T47D (cell line): ENCODE results near the gene C19orf53.

Experiments
- DNase-seq, 2 experiments: peaks; one replicate each; pipeline versions ENCODE4 v3.0.0 to v3.0.0-alpha.2; 2011 to 2012; ENCODE audit warnings: low read depth in 1 of 2, low spot score in 1 of 2
- JUND ChIP-seq: IDR thresholded peaks from 2 replicates; pipeline ENCODE4 v1.6.1; 2012; ENCODE audit warnings: low read depth
- in situ Hi-C: cut with HindIII; loops from 2 replicates; pipeline ENCODE4 v1.10.0; 2016; ENCODE audit warnings: low sequenced_read_pairs, low pct_unique_long_range_greater_than_20kb

Gene C19orf53

GRCh38 chr19:13774217-13775191, at the start of gene C19orf53:
Gene C19orf53 (plus strand): TSS chr19:13774456. CDS start chr19:13774478, 22 bp downstream.
- DNase-seq = peak; percentile 84 to 91
- TF ChIP-seq JUND = no peak
- in situ Hi-C loops = no loop called here

- no peak for DNase-seq
- in situ Hi-C loops = no loop called here
- no peak for TF ChIP-seq JUND
Measured at GRCh38 chr19:13726323-13726722, 47.9 kb upstream of the C19orf53 start.

- in situ Hi-C loops = no loop called here
- TF ChIP-seq JUND = no peak
- DNase-seq = no peak
Measured at GRCh38 chr19:13727798-13728197, 46.5 kb upstream of the C19orf53 start.

- in situ Hi-C loops = no loop called here
- no peak for DNase-seq
- TF ChIP-seq JUND = no peak
Measured at GRCh38 chr19:13729859-13730258, 44.4 kb upstream of the C19orf53 start.

- TF ChIP-seq JUND = no peak
- in situ Hi-C loops = no loop called here
- DNase-seq = peak; percentile 88 to 92
Measured at GRCh38 chr19:13731147-13731964, 42.9 kb upstream of the C19orf53 start.

- in situ Hi-C loops = no loop called here
- TF ChIP-seq JUND = no peak
- no peak for DNase-seq
Measured at GRCh38 chr19:13732337-13732736, 41.9 kb upstream of the C19orf53 start.

GRCh38 chr19:13734751-13735150, 39.5 kb upstream of the C19orf53 start:
- no peak for TF ChIP-seq JUND
- DNase-seq = peak in 1 of 2 experiments; percentile 28
- in situ Hi-C loops = no loop called here

- TF ChIP-seq JUND = no peak
- in situ Hi-C loops = no loop called here
- DNase-seq = no peak
Measured at GRCh38 chr19:13738073-13738472, 36.2 kb upstream of the C19orf53 start.

- DNase-seq = no peak
- no peak for TF ChIP-seq JUND
- in situ Hi-C loops = no loop called here
Measured at GRCh38 chr19:13741893-13742292, 32.4 kb upstream of the C19orf53 start.

- in situ Hi-C loops = no loop called here
- no peak for DNase-seq
- TF ChIP-seq JUND = no peak
Measured at GRCh38 chr19:13742756-13743155, 31.5 kb upstream of the C19orf53 start.

- DNase-seq = no peak
- in situ Hi-C loops = no loop called here
- TF ChIP-seq JUND = no peak
Measured at GRCh38 chr19:13744174-13744573, 30.1 kb upstream of the C19orf53 start.

- TF ChIP-seq JUND = no peak
- in situ Hi-C loops = no loop called here
Measured at GRCh38 chr19:13747098-13747453, 27.2 kb upstream of the C19orf53 start.

More at GRCh38 chr19:13747098-13747453, 27.2 kb upstream of the C19orf53 start:
- no peak for DNase-seq
